Measurements from ENCODE around the gene RNF115. TPM values are rescaled to one million over a fixed set of nuclear protein-coding genes. Genes with fewer than 3 reads are reported as not detected.

RNF115 gene
- total RNA-seq, 4 donors from 2014 or later: 23.7 to 24.9 (median 23.8) TPM

- Histone ChIP-seq H3K27me3 (no peaks in the 10 kb centered on the region), H3K9me3 (no peaks in the 10 kb centered on the region), H3K36me3 (no peaks in the 10 kb centered on the region), H3K4me1 (no peaks in the 10 kb centered on the region), H3K4me3 (no peak within 1 kb of the TSS), H3K27ac (no peak within 1 kb of the TSS)
- DNase-seq (ENCODE audit: low spot score in 2 of 2): no peak
- TF ChIP-seq CTCF (IDR thresholded peaks at IDR 0.05) (no peak), EP300 (IDR thresholded peaks at IDR 0.05) (no peak), POLR2A (IDR thresholded peaks at IDR 0.05) (no peak)
- 68 to 78% methylated on average over 8 to 9 of the region's 9 CpGs for WGBS, 2 donors
Observed at GRCh38 chr1:145707183-145707867, 116.6 kb downstream of the RNF115 start, which contains the start of gene PDZK1. Gene PDZK1, minus strand, starts transcription at chr1:145707368. Its CDS starts 19,347 bp downstream, at chr1:145688021.

- Histone ChIP-seq H3K4me3 (no peak overlapping the region), H3K27me3 (no peaks in the 10 kb centered on the region), H3K9me3 (no peaks in the 10 kb centered on the region), H3K27ac (no peak overlapping the region), H3K36me3 (no peaks in the 10 kb centered on the region), H3K4me1 (no peaks in the 10 kb centered on the region)
- WGBS, 2 donors: 70 to 74% methylated on average over 2 of the region's 2 CpGs
- DNase-seq (ENCODE audit: low spot score in 2 of 2): no peak
- TF ChIP-seq EP300 (IDR thresholded peaks at IDR 0.05) (no peak), POLR2A (IDR thresholded peaks at IDR 0.05) (no peak)
Observed at GRCh38 chr1:145706086-145706664, 117.7 kb downstream of the RNF115 start.

- no peaks in the 10 kb centered on the region for H3K27me3 ChIP-seq
- TF ChIP-seq CTCF (IDR thresholded peaks at IDR 0.05) (no peak), POLR2A (IDR thresholded peaks at IDR 0.05) (no peak), EP300 (IDR thresholded peaks at IDR 0.05) (no peak)
- H3K36me3 ChIP-seq: no peaks in the 10 kb centered on the region
- H3K4me1 ChIP-seq: no peaks in the 10 kb centered on the region
- WGBS, 2 donors: 90% methylated on average over 7 of the region's 7 CpGs
- H3K27ac ChIP-seq: no peak overlapping the region
- no peak overlapping the region for H3K4me3 ChIP-seq
- H3K9me3 ChIP-seq: no peaks in the 10 kb centered on the region
- no peak for DNase-seq (ENCODE audit: low spot score in 2 of 2)
Observed at GRCh38 chr1:145705622-145706021, 118.3 kb downstream of the RNF115 start.

- H3K27ac ChIP-seq: no peak overlapping the region
- H3K27me3 ChIP-seq: no peaks in the 10 kb centered on the region
- DNase-seq (ENCODE audit: low spot score in 2 of 2): no peak
- 87 to 89% methylated on average over 7 of the region's 7 CpGs for WGBS, 2 donors
- H3K4me1 ChIP-seq: no peaks in the 10 kb centered on the region
- no peaks in the 10 kb centered on the region for H3K9me3 ChIP-seq
- no peak overlapping the region for H3K4me3 ChIP-seq
- TF ChIP-seq CTCF (IDR thresholded peaks at IDR 0.05) (no peak), POLR2A (IDR thresholded peaks at IDR 0.05) (no peak)
- H3K36me3 ChIP-seq: no peaks in the 10 kb centered on the region
Observed at GRCh38 chr1:145702826-145703225, 121.1 kb downstream of the RNF115 start.

- no peak for DNase-seq (ENCODE audit: low spot score in 2 of 2)
- H3K27ac ChIP-seq: no peak overlapping the region
- 71 to 73% methylated on average over 2 of the region's 2 CpGs for WGBS, 2 donors
Observed at GRCh38 chr1:145702052-145702451, 121.8 kb downstream of the RNF115 start.

More at GRCh38 chr1:145702052-145702451, 121.8 kb downstream of the RNF115 start:
- H3K9me3 ChIP-seq: no peaks in the 10 kb centered on the region
- TF ChIP-seq POLR2A (IDR thresholded peaks at IDR 0.05) (no peak), CTCF (IDR thresholded peaks at IDR 0.05) (no peak), EP300 (IDR thresholded peaks at IDR 0.05) (no peak)
- H3K4me1 ChIP-seq: no peaks in the 10 kb centered on the region
- H3K36me3 ChIP-seq: no peaks in the 10 kb centered on the region
- H3K27me3 ChIP-seq: no peaks in the 10 kb centered on the region
- H3K4me3 ChIP-seq: no peak overlapping the region

All from tibial nerve (tissue), 4 donors.